HL-60 (cell line): ENCODE data around the gene ZNF140.
A peak's percentile ranks its signal among the peaks of the same experiment; 100 is the strongest.

ENCODE experiments used
- DNase-seq, 2 experiments: peaks; one replicate each; pipeline ENCODE4 v3.0.0-alpha.2; 2010 to 2020; ENCODE audit warnings: low read depth in 1 of 2, low spot score in 1 of 2
- H3K27ac ChIP-seq: fragments of 250-450 bp; sonication (Bioruptor Pico); replicated peaks from 2 replicates; pipeline ENCODE4 v1.5.1; 2020; ENCODE audit warnings: mild to moderate bottlenecking, moderate library complexity
- H3K27me3 ChIP-seq: fragments of 250-450 bp; sonication (Bioruptor Pico); 2 replicates; pipeline ENCODE4 v1.5.1; 2021; ENCODE audit warnings: mild to moderate bottlenecking, moderate library complexity; ENCODE audit not compliant: insufficient read depth, poor library complexity, severe bottlenecking
- H3K4me3 ChIP-seq: replicated peaks from 2 replicates; pipeline ENCODE4 v1.5.1; 2011; ENCODE audit warnings: mild to moderate bottlenecking, control low read depth, low read length; ENCODE audit not compliant: insufficient read depth
- GABPA ChIP-seq: IDR thresholded peaks from 2 replicates; pipeline ENCODE4 v1.6.1; 2012; ENCODE audit warnings: low read depth
- POLR2AphosphoS5 ChIP-seq: IDR thresholded peaks from 2 replicates; pipeline ENCODE4 v1.6.1; 2012; ENCODE audit warnings: low read depth
- SPI1 ChIP-seq: IDR thresholded peaks from 2 replicates; pipeline ENCODE4 v1.6.1; 2012; ENCODE audit warnings: low read depth, mild to moderate bottlenecking, borderline replicate concordance
- TF ChIP-seq, protein P1 (sequence below): IDR thresholded peaks from one replicate; pipeline ENCODE4 v1.5.1; 2011; ENCODE audit warnings: low read length, control low read depth, inconsistent platforms; ENCODE audit not compliant: insufficient read depth
- TF ChIP-seq, protein P2 (sequence below): IDR thresholded peaks from 2 replicates; pipeline ENCODE4 v1.6.1; 2012; ENCODE audit warnings: low read depth; ENCODE audit not compliant: insufficient replicate concordance

ZNF140 gene

DNA sequence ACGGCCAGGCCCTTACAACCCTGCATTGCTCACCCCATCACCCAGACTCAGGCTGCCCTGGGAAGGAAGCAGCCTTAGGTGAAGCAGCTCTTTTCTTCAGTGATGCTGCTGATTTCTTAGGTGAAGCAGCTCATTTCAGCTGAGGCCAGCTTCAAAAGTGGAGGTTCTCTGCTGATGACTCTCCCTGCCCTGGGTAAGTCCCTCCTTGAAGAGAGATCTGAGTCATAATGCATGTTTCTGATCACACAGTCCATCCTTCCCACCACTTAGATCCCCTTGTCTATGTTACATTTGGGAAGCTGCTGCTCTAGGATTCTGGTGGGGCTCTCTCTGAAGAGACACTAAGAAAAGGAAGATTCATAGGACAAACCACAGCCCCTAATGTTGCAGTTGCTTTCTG lies 17.2 kb upstream of the ZNF140 start:
- no peak for DNase-seq

DNA sequence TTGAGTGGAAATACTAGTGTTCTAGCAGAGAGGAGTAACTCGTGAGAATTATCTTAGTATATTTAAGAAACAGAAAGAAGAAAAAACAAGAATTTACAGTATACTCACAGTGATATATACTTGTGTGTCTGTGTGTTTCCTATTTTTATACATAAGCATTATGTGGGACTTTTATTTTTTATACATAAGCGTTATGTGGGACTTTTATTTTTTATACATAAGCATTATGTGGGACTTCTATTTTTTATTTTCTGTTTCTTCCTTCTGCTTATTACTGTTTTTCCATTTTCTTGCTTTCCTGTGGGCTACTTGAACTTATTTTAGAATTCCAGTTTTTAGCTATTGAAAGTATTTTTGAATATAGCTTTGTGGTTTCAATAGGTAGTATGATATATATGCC lies 6.9 kb upstream of the ZNF140 start:
- Histone ChIP-seq H3K27ac (no peak overlapping the region), H3K27me3 (no peaks in the 10 kb centered on the region), H3K4me3 (no peak overlapping the region)
- TF ChIP-seq, protein P1, sequence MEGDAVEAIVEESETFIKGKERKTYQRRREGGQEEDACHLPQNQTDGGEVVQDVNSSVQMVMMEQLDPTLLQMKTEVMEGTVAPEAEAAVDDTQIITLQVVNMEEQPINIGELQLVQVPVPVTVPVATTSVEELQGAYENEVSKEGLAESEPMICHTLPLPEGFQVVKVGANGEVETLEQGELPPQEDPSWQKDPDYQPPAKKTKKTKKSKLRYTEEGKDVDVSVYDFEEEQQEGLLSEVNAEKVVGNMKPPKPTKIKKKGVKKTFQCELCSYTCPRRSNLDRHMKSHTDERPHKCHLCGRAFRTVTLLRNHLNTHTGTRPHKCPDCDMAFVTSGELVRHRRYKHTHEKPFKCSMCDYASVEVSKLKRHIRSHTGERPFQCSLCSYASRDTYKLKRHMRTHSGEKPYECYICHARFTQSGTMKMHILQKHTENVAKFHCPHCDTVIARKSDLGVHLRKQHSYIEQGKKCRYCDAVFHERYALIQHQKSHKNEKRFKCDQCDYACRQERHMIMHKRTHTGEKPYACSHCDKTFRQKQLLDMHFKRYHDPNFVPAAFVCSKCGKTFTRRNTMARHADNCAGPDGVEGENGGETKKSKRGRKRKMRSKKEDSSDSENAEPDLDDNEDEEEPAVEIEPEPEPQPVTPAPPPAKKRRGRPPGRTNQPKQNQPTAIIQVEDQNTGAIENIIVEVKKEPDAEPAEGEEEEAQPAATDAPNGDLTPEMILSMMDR, result no peak
- no peak for TF ChIP-seq POLR2AphosphoS5
- TF ChIP-seq, protein P2, sequence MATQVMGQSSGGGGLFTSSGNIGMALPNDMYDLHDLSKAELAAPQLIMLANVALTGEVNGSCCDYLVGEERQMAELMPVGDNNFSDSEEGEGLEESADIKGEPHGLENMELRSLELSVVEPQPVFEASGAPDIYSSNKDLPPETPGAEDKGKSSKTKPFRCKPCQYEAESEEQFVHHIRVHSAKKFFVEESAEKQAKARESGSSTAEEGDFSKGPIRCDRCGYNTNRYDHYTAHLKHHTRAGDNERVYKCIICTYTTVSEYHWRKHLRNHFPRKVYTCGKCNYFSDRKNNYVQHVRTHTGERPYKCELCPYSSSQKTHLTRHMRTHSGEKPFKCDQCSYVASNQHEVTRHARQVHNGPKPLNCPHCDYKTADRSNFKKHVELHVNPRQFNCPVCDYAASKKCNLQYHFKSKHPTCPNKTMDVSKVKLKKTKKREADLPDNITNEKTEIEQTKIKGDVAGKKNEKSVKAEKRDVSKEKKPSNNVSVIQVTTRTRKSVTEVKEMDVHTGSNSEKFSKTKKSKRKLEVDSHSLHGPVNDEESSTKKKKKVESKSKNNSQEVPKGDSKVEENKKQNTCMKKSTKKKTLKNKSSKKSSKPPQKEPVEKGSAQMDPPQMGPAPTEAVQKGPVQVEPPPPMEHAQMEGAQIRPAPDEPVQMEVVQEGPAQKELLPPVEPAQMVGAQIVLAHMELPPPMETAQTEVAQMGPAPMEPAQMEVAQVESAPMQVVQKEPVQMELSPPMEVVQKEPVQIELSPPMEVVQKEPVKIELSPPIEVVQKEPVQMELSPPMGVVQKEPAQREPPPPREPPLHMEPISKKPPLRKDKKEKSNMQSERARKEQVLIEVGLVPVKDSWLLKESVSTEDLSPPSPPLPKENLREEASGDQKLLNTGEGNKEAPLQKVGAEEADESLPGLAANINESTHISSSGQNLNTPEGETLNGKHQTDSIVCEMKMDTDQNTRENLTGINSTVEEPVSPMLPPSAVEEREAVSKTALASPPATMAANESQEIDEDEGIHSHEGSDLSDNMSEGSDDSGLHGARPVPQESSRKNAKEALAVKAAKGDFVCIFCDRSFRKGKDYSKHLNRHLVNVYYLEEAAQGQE, result no peak
- TF ChIP-seq GABPA, result no peak
- no peak for TF ChIP-seq SPI1
- no peak for DNase-seq

More for the DNA sequence above, 17.2 kb upstream of the ZNF140 start:
- H3K27me3 ChIP-seq, result no peaks in the 10 kb centered on the region
- TF ChIP-seq, protein P2, result no peak
- 0 out of 2 replicates have a peak, but pooled peaks have one; percentile 1 for TF ChIP-seq POLR2AphosphoS5
- no peak overlapping the region for H3K4me3 ChIP-seq
- no peak overlapping the region for H3K27ac ChIP-seq

DNA sequence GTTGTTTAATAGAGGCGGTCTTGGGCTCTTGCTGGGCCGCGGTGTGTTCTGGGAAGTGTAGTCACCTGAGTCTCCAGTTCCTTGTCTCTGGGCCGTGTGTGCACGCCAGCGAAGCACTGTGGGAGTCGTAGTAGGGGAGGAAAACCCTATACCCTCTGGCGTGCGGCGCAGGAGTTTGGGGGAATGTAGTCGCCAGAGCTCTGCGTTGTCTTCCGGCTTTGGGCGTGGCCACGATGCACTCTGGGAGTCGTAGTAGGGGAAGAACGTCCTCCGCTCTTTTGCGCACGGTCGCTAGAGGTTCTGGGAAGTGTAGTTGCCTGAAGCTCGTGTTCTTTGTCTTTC lies 726 bp upstream of the ZNF140 start:
- H3K4me3 ChIP-seq, result peak overlapping the region; percentile 89
- TF ChIP-seq, protein P1, result no peak
- peak; percentile 87 for TF ChIP-seq GABPA
- TF ChIP-seq, protein P2, result no peak
- H3K27me3 ChIP-seq, result no peaks in the 10 kb centered on the region
- H3K27ac ChIP-seq, result peak overlapping the region; percentile 98
- DNase-seq, result peak; percentile 99

DNA sequence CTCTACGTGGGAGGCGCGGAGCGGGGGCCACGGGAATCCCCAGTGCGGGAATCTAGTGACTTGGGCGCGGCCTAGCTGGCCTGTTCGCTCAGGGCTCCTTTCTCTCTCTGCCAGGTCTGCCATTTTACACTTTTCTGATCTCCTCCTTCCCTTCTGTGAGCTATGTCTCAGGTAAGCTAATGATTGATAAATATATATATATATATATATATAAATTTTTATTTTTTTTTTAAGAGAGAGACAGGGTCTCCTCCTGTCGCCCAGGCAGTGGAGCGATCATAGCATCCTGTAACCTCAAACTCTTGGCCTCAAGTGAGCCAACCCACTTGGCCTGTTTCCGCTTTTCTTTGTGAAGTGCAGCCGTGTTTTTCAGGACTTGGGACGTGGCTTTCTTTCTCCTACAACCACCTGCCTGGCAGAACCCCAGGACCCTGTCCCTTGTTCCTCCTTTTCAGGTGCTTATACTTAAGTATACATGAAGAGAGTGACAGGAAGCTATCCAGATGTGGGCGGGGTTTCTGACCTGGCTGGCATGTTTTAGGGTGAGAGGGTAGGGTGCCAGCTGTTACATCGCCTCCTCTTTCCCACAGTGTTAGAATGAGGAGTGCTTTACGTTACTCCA lies 547 bp downstream of the ZNF140 start:
- peak in 1 of 2 experiments; percentile 21 for DNase-seq
- Histone ChIP-seq H3K27ac (peak overlapping the region; percentile 98), H3K4me3 (peak overlapping the region; percentile 89), H3K27me3 (no peaks in the 10 kb centered on the region)
- TF ChIP-seq, protein P1, result no peak
- TF ChIP-seq, protein P2, result peak; percentile 1
- TF ChIP-seq GABPA, result no peak
- no peak for TF ChIP-seq POLR2AphosphoS5
- TF ChIP-seq SPI1, result no peak
